HG03103 (cell line): ENCODE measurements around the gene AMPD3.
A peak's percentile ranks its signal among the peaks of the same experiment; 100 is the strongest.

Experiments used
- ATAC-seq: cut with Tn5 transposase; IDR thresholded peaks from one replicate; pipeline ENCODE4 v1.9.1; 2021; ENCODE audit warnings: low read depth; ENCODE audit not compliant: unreplicated experiment

Gene AMPD3

GRCh38 chr11:10459029-10459970 lies 4.2 kb downstream of the AMPD3 start:
- ATAC-seq: peak; percentile 40

- ATAC-seq: no peak
These were observed 5.7 kb downstream of the AMPD3 start for GRCh38 chr11:10460611-10461275.

GRCh38 chr11:10461276-10461790 lies 6.3 kb downstream of the AMPD3 start:
- ATAC-seq: no peak

GRCh38 chr11:10462746-10463300 lies 7.8 kb downstream of the AMPD3 start:
- no peak for ATAC-seq

DNA sequence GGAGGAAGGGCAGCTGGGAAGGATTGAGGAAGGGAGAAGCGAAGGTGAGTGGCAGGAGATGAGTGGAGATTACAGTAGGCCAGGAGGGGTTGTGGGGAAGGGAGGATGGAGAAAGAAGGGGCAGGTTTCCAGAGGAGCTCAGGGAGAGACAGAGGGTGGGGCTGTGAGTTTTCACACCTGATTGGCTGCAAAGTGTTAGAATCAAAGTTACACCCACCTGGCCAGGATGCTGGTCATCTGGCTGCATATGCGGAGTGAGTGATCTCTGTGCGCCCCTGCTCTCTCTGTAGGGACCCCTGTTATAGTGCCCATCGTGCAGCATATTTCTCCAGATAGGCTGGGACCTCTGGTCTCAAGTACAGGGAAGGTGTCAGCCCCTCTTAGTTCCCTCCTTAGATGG lies 18.3 kb downstream of the AMPD3 start:
- no peak for ATAC-seq

DNA sequence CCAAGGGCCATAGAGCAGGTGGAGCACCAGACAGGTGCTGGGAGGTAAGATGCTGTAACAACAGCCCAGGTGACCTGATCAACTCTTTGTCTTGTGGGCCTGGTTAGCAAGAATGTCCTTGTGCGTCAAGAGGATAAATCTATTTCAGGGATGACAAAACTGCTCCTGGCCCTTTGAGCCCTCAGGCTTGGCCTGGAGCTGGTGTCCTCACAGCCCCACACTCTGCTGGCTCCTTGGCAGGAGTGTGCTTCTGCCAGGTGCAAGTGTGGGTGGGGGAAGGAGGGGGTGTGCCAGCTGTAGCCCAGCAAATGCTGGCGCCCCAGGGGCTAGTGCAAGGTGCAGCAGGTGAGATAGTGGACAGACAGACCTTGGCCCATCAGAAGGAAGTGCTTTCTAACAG lies 19.5 kb downstream of the AMPD3 start:
- no peak for ATAC-seq

GRCh38 chr11:10476342-10476741 lies 21.3 kb downstream of the AMPD3 start:
- no peak for ATAC-seq

DNA sequence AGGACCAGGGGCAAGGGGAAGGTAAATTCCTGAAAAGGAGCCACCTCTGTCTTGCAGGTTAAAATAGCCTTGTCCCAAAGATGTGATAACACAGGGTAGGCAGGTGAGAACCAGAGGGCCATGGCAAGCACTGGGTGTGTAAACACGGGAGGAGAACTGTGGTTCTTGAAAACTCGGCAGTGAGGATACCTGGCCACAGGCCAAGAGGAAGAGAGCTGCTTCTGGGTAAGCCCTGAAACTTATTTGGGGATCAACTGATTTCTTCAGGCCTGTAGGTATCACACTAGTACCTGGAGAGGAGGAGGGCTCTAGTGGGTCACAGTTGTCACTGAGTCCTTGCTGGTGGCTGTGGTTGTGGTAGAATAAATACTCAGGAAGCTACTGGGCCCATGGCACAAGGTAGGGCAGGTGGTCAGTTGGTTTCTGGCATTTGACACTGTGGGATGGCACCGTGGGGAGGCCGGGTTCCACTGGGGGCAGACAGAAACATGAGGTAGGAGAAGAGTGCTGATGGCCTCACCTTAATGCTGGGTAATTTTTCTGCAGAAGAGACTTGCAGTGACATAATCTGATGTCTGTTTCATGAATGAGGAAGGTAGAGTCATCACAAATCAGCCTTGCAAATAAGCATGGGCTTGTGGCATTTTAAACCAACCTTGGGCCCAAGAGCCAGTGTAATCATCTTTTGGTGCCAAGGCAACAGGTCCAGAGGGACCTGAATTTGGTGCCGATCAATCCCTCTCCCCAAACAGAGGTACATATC lies 22.0 kb downstream of the AMPD3 start:
- no peak for ATAC-seq

- no peak for ATAC-seq
These were observed 22.6 kb downstream of the AMPD3 start for GRCh38 chr11:10477690-10478046.

DNA sequence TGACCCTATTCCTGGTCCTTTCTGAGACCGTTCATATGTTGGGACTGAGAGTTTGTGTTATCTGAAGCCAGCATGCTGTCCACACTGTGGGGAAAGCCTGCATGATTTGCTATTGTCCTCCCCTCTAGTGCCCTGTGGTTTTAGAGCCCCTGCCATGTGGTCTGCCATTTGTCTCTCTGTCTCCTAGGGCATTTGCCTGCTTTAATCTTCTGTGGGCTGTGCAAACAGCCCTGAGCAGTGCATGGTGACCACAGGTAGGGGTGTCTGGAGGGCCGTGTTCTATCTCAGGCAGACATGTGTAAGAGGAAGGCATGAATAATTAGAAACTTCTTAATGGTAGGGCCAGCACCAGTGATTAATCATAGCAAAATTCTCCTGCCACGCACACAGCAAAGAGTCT lies 23.0 kb downstream of the AMPD3 start:
- ATAC-seq: no peak

DNA sequence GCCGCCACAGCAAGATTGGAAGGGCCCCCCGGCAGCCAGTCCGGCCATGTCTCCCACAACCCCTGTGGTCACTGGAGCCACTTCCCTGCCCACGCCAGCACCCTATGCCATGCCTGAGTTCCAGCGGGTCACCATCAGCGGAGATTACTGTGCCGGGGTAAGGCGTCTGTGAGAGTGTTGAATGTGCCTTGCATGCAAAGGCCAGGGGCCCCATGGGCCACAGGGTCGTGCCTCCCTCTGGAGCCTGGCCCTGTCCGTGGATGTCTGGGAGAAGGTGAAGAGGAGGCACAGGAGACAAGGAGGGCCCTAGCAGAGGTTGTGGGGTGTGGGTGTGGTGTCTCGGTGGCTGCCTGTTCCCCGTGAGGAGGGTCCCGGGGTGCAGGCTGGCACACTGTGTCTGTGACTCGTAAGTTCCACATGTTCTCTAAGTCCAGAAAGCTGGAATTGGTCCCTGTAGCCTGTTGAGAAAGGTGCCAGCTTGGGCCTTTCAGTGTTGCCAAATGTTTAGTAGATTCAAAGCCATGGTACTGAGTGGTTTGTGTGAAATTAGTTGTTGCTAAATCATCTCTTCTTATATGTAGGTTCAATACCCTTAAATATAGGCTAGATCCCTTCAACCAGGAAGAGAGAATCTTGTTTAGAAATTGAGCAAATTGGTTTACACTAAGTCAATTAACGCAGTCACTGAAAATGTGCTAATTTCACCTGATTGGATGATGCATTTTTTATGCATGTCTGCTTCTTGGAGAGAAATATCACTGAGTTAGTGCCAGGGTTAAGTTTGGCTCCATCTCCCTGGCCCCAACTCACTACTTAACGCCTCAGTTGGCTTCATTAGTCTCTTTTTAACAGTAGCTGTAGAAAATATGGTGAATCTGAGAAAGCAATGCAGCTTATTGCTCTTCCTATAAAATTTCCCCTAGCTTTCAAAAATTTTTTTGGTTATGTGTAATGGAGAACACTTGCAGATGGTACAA lies 23.8 kb downstream of the AMPD3 start:
- ATAC-seq: no peak

GRCh38 chr11:10480026-10480425 lies 25.0 kb downstream of the AMPD3 start:
- ATAC-seq: no peak

DNA sequence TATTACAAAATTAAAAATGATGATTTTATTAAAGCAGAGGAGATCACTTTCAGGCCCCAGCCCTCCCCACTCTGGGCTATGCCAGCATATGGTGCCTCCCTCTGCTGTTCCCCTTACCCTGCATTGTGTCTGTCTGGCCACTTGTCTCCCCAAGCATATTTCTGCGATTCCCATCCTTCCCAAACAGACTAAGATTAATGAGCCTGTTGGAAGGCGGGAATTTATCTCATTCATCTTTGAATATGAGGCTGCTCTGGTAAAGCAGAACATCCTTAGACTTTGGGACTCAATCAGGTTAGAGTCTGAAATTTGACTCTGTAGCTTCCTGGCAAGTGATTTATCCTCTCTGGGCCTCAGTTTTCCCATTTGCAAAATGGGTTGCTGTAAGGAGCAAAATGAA lies 25.7 kb downstream of the AMPD3 start:
- ATAC-seq: no peak

GRCh38 chr11:10481560-10482349 lies 26.7 kb downstream of the AMPD3 start:
- ATAC-seq: no peak

- ATAC-seq: no peak
These were observed 28.1 kb downstream of the AMPD3 start for GRCh38 chr11:10483174-10483573.

- ATAC-seq: no peak
These were observed 28.5 kb downstream of the AMPD3 start for GRCh38 chr11:10483584-10483983.

- no peak for ATAC-seq
These were observed 29.6 kb downstream of the AMPD3 start for GRCh38 chr11:10484461-10485180.

DNA sequence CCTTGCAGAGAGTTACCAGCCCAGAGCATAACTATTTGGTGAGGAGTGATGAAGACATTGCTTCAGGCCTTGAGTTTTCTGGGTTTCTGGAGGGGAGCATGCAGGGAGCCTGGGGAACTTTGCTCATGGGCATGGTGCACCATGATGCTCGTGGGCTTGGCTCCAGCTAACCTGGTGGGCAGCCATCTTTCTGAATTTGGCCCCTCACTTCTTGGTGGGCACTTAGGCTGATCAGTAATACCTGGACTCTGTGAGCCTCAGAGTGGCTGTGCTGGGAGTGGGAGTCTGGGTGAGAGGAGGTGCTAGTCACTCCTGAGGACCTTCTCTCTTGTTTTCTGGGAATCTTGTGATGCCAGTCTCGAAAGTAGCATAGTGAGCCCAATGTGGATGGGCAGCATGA lies 30.6 kb downstream of the AMPD3 start:
- ATAC-seq: no peak
